G401.6 (cell line): Measurements from ENCODE around the gene HDAC4.
"Not testable (repeated sequence)": the region's sequence is repeated elsewhere in the genome, so short reads cannot be mapped to it uniquely, and the experiment has no call there.

Experiments
- FAIRE-seq: peaks from 2 replicates; lab custom pipeline; 2012; peaks lifted over from hg19 to GRCh38; lab: Jason Lieb, UNC

Gene HDAC4

GRCh38 chr2:239294571-239295054, 106.2 kb downstream of the HDAC4 start:
- no peak for FAIRE-seq

- no peak for FAIRE-seq
Measured at GRCh38 chr2:239293775-239294430, 106.9 kb downstream of the HDAC4 start.

- FAIRE-seq: no peak
Measured at GRCh38 chr2:239292959-239293774, 107.7 kb downstream of the HDAC4 start.

DNA sequence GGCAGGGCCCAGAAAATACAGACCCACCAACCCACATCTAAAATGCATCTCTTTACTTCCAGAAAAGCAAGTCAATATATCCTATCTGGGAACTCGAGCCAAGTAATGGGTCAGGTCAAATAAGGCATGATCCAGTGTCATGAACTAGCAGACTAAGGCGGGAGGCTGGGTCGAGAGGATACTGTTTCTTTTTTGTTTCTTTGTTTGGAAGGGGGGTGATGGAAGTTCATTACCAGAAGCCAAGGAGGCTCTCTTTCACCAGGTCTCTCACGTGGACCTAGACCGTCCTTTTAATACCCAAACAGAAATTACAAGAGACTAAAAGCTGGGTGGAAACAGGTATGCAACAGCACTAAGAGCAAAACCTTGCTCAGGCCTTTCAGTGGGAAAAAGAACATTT, 108.3 kb downstream of the HDAC4 start:
- FAIRE-seq: no peak

GRCh38 chr2:239291475-239292350, 109.1 kb downstream of the HDAC4 start:
- FAIRE-seq: no peak

GRCh38 chr2:239290618-239291474, 110.0 kb downstream of the HDAC4 start:
- FAIRE-seq: no peak

GRCh38 chr2:239289545-239289944, 111.3 kb downstream of the HDAC4 start:
- FAIRE-seq: no peak

DNA sequence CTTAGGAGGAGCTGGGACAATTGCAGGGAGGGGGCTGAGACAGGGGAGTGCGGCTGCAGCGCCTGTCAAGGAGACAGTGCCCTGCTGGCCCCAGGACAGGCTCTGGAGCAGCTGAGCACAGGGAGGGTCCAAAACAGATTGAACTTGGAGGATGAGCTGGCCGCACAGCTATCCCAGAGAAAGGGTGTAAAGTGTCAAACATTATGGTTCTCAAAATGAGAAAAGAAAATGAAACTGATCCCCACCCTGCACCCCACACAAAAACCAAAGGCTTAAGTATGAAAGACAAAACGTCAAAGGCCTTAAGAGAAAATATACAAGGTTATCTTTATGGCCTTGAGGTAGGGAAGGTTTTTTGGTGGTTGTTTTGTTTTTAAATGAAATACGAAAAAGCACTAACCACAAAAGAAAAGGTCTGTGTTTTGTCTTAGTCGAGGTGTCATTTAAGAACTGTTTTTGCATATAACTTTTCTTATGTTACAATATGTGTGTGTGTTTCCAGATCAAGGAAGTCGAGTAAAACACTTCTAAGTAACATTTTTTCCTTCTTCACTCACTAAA, 111.8 kb downstream of the HDAC4 start:
- no peak for FAIRE-seq

DNA sequence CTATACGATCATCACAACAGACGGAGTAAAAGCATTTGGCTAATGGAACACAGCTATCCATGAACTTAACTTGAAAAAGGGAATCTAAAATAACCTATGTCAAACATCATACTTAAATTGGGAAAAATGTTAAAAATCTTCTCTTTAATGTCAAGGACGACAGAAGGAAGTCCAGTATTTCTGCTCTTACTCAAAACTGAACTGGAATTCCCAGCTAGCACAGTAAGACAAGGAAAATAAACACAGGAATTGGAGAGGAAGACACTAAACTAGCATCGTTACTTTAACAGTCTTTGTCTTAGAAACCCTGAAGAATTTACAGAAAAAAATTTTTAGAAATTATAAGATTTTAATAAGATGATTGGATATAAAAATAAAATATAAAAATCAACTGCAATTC, 112.6 kb downstream of the HDAC4 start:
- no peak for FAIRE-seq

GRCh38 chr2:239287461-239287860, 113.4 kb downstream of the HDAC4 start:
- FAIRE-seq: no peak

GRCh38 chr2:239286901-239287300, 113.9 kb downstream of the HDAC4 start:
- no peak for FAIRE-seq

DNA sequence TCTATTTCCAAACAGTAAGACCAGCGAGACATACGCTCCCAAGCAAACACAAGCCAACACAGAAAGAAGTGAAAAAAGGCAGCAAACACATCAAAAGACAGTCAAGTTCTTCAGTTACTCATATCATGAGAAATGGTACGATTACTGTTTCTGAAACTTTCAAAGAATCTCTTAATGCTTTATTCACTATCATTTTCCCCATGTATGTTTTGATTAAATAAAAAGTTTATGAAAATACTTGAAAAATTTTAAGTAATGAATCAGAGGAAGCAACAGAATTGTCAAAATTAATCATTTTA, 114.9 kb downstream of the HDAC4 start:
- no peak for FAIRE-seq

GRCh38 chr2:239285071-239285931, 115.5 kb downstream of the HDAC4 start:
- FAIRE-seq: no peak

- FAIRE-seq: no peak
Measured at GRCh38 chr2:239283961-239284795, 116.6 kb downstream of the HDAC4 start.

DNA sequence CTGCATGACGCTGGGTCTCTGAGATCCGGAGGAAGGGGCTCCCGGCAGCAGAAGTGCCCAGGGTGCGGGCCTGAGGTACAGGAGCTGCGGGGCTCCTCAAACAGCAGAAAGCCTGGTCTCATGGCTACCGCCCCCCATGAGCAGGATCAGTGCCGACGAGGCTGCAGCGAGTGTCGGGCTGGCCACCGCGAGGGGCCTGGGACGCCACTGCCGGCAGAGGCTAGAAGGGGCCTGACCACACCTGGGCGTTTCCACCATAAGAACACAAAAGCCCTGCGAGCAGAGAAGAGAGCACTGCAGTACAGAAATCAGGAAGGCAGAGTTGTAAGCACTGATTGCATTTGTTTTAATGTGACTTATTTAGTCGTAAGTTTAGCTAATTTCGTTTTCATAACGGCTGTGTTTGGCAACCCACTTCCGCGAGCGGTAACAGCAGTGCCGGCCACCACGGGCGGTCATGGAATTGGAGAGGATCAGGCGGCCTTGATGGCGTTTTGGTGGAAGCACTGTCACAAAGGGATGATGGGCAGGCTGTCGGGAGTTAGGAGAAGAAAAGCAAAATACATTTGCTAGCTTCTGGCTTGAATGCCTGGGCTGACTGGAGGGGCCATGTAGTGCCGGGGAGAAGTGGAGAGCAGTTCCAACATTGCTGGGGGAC, 117.4 kb downstream of the HDAC4 start:
- no peak for FAIRE-seq

DNA sequence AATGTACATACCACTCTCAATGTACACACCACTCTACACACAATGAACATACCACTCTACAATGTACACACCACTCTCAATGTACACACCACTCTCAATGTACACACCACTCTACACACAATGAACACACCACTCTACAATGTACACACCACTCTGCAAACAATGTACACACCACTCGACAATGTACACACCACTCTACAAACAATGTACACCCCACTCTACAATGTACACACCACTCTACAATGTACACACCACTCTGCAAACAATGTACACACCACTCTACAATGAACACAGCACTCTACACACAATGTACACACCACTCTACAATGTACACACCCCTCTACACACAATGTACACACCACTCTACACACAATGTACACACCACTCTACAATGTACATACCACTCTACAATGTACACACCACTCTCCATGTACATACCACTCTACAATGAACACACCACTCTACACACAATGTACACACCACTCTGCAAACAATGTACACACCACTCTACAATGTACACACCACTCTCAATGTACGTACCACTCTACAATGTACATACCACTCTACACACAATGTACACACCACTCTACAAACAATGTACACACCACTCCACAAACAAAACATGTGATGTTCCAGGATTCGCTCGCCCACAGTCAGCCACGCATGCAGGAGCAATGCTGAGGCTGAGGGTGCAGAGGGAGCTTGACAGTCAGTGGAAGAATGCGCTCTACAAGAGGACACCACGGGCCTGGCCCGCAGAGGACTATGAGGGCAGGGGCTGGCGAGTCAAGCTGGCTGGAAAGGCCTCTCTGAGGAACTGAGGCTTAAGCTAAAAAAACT, 118.2 kb downstream of the HDAC4 start:
- FAIRE-seq: no peak

DNA sequence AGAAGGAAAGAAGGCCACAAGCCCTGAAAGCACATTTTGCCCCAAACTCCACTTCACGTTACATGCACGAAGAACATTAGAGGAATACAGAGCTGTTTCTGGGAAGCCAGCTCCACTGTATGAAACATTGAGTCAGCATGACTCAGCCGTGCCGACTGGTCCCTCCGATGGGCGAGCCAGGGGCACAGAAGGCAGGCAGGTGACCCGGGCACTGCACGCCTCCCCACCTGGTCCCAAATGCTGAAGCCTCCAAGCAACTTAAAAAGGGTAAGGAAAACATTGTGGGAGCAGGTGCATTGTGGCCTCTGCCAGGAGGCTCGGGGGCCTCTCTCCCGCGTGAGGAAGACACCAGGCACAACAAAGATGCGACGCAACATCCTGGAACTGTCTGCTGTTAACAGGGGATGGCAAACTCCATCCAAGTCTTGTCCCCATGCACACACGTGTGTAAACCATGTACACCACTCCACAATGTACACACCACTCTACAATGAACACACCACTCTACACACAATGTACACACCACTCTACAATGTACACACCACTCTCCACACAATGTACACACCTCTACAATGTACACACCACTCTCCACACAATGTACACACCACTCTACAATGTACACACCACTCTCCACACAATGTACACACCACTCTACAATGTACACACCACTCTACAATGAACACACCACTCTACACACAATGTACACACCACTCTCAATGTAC, 120.4 kb downstream of the HDAC4 start:
- not testable (repeated sequence) for FAIRE-seq
